GM12875 (cell line): Measurements from ENCODE around the gene PSMG2.
A peak's percentile ranks its signal among the peaks of the same experiment; 100 is the strongest.

Experiments
- H3K4me3 ChIP-seq: one replicate; pipeline ENCODE4 v1.5.1; 2011; ENCODE audit warnings: low read depth, low read length, control low read depth
- CTCF ChIP-seq: IDR thresholded peaks from 2 replicates; pipeline ENCODE4 v1.5.1; 2011; ENCODE audit warnings: low read depth, mild to moderate bottlenecking, control low read depth, inconsistent platforms, low read length, moderate library complexity, borderline replicate concordance; ENCODE audit not compliant: insufficient read depth

PSMG2 gene

GRCh38 chr18:12659904-12660605 lies 42.8 kb upstream of the PSMG2 start:
- no peak overlapping the region for H3K4me3 ChIP-seq
- TF ChIP-seq CTCF, result peak; percentile 69

GRCh38 chr18:12668041-12668440 lies 34.8 kb upstream of the PSMG2 start:
- H3K4me3 ChIP-seq, result no peak overlapping the region
- no peak for TF ChIP-seq CTCF

GRCh38 chr18:12679183-12679786 lies 23.6 kb upstream of the PSMG2 start:
- H3K4me3 ChIP-seq, result no peak overlapping the region
- TF ChIP-seq CTCF, result no peak

- no peak for TF ChIP-seq CTCF
- H3K4me3 ChIP-seq, result no peak overlapping the region
Measured at GRCh38 chr18:12686100-12686499, 16.7 kb upstream of the PSMG2 start.

GRCh38 chr18:12689256-12689850 lies 13.5 kb upstream of the PSMG2 start:
- H3K4me3 ChIP-seq, result no peak overlapping the region
- TF ChIP-seq CTCF, result no peak

- TF ChIP-seq CTCF, result no peak
- no peak overlapping the region for H3K4me3 ChIP-seq
Measured at GRCh38 chr18:12692206-12692605, 10.6 kb upstream of the PSMG2 start.

- TF ChIP-seq CTCF, result no peak
- no peak overlapping the region for H3K4me3 ChIP-seq
Measured at GRCh38 chr18:12694032-12694431, 8.8 kb upstream of the PSMG2 start.
